DMS 273 treated with DMSO at 0.1 percent for 48 hours (cell line): Measurements from ENCODE around the gene MYH6.

Experiments used
- DNase-seq: peaks from one replicate; lab custom pipeline; 2025; lab: John Stamatoyannopoulos, UW

MYH6 gene

GRCh38 chr14:23355871-23356435 is 52.1 kb downstream of the MYH6 start:
- no peak for DNase-seq

DNA sequence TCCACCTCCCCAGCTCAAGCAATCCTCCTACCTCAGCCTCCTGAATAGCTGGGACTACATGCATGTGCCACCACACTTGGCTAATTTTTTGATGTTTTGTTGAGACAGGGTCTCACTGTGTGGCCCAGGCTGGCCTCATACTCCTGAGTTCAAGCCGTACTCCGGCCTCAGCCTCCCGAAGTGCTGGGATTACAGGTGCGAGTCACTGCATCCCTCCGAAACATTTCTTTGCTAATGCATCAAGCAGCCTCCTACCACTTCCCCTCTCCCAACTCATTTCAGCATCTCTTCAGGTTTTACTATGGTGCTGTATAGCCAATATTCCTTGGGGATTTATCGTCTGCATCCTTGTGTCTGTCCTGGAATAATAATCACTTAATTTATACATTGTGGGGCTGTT is 53.1 kb downstream of the MYH6 start:
- no peak for DNase-seq

DNA sequence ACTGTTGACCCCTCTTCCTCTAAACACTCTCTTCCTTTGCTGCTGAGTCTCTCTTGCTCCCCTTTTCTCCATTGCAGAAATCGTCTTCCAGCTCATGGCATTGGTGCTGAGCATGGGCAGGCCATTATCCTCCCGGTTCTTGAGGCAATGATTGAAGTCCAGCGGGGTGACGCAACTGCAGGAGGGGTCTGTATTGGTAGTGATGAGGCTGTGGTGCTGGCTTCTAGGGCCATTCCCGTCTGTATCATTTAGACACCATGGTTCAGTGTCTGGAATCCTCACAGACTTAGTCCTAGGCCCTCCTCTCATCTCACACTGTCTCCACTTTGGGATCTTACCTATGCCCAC is 54.7 kb downstream of the MYH6 start:
- no peak for DNase-seq

DNA sequence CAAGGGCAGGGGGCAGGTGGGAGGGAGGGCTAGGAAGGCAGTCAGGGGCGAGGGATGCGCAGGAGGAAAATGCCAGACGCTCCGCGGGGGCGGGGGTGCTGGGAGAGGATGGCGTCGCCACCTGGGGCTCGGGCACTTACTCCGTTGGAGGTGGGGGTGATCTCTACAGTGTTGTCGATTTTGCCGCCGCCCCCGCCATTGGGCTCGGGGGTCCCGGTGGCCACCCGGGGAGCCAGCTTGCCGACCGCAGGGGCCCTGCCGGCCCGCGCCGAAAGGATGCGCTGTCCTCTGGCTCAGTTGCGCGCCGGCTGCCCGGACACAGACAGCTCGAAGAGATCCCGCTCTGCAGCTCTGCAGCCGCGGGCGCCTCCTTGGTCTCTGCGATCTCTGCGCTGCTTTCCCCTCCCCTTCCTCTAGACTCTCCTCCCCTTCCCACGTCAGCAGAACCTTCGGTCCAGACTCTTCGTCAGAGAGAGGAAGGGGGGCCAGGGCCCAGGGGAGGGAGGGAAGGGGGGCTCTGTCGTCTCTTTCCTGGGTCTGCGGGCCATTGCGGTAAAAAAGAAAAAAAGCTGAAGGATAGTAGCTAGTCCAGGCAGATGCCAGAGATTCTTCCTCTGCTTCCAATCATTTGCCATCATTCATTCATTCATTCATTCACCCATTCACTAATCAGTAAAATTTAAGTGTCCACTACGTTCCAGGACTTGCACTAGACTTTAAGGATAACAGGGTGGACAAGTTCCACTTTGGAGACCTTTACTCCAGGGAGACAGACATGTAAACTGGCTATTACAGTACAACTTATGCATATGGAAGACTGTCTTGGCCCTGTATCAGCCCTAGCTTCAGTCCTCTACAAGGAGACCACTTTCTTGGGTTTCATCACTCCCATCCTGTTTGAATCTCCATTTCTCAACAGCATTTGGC is 55.3 kb downstream of the MYH6 start, which contains the start of gene SLC22A17:
Gene SLC22A17, minus strand, starts transcription at position 382 of the 927 bp plus-strand sequence.
- DNase-seq: peak; percentile 45

DNA sequence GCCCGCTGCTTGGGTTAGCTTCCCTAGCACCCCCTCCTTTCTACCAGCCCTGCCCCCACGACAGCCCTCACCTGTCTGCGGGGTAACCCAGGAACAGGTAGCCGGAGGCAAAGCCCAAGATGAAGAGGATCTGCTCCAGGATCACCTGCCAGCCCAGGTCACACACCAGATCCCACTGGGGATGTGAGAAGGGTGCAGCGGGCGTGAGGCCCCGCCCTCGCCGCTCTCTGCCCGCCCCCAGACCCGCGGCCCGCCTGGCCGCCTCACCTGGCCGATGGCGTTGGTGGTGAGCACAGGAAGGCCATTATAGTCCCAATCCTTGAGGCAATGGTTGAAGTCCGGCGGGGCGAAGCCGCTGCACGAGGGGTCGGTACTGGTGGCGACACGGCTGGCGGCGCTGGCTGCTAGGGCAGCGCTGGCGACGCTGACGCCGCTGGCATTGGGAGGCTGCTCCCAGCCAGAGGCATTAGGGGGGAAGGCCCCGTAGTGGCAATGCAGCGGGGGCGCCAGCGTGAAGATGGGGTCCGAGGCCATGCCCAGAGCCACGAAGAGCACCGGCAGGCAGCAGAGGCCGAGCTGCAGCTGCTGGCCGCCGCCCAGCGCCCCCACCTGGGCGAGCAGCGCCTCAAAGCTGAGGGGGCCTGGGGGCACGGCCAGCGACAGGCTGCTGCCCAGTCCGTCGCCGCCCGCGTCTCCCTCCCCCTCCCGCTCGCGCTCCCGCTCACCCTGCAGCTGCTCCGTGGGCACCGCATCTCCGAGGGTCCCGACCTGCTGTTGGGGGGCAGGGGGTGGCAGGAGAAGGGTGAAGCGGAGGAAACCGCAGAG is 56.2 kb downstream of the MYH6 start:
- no peak for DNase-seq

GRCh38 chr14:23349156-23349845 is 58.8 kb downstream of the MYH6 start:
- DNase-seq: no peak

- DNase-seq: no peak
Measured at GRCh38 chr14:23348297-23348655, 59.8 kb downstream of the MYH6 start.

GRCh38 chr14:23347406-23348296 is 60.4 kb downstream of the MYH6 start:
- no peak for DNase-seq

DNA sequence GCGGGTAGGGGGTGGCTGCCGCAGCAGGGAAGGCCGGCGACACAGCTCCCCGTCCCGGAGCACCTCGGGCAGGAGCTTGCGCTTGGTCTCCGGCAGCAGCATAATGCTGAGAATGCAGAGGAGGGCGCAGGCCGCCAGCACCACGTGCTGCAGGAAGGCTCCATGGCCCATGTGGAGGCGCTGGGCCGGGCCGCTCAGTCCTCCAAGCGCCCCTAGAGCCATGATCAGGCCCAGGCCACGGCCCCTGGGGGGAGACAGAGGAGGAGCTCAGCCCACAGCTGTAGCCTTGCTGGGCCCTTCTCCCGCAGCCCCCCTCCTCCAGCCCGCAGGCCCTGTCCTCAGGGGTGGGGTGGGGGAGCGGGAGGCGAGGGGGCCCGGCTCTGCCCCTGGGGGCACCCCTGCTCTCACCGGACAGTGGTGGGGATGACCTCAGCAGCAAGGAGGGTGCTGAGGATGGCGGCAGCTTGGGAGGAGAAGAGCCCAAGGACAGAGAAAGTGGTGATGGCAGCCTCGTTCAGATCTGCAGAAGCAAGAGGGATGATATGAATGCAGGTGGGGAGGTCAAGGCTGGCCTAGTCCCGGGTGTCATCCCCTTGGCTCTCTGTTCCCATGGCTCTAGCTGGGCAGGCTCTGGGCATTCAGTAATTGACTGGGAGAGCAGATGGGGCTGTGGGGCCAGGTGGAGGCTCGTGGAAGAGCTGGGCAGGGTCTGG is 61.2 kb downstream of the MYH6 start:
- DNase-seq: no peak

DNA sequence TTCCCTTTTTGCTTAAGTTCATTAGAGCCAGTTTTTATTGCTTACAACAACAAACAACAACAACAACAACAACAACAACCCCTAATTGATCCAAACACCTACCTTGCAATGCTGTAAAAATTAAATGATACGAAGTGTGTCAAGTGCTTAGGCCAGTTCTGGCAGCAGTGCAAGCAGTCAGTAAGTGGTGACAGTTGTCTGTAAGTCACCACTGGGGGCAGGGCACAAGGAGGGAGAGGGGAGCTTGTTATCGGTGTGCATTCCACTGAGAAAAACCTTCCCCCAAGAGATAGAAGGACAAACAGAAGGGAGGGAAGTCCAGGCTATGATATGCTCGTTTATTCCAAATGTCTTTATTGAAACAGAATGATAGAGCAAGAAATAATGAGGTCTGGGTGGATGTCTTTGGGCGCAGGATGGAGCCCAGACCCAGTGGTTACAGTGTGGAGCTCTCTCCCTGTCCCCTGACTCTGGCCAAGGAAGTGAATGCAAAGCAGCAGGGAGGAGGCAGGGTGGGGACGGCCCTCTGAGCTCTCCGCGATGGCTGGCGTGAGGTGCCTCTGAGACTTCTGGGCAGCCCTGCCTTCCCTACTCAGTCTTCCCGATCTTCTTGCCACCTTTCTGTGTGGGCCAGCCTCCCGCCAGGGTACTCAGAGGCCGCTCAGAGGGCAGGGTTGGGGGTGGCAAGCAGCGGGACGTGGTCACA is 61.9 kb downstream of the MYH6 start:
- no peak for DNase-seq

GRCh38 chr14:23344481-23344880 is 63.6 kb downstream of the MYH6 start:
- DNase-seq: no peak

- DNase-seq: no peak
Measured at GRCh38 chr14:23339506-23340268, 68.4 kb downstream of the MYH6 start.

DNA sequence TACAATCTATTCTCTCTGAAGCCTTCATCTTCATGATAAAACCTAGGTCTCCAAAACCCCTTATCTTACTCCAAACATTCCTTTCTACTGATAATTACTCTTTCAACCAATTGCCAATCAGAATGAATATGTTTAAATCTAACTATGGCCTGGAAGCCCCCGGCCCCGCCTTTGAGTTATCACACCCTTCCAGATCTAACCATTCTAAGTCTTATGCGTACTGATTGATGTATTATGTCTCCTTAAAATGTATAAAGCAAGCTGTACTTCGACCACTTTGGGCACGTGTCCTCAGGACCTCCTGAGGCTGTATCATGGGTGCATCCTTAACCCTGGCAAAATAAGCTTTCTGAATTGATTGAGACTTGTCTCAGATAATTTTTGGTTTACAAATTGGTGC is 72.5 kb downstream of the MYH6 start:
- DNase-seq: no peak
